ENCODE results near the gene ANKRD36B.
"Not testable (repeated sequence)": the region's sequence is repeated elsewhere in the genome, so short reads cannot be mapped to it uniquely, and the experiment has no call there.

The ANKRD36B gene

DNA sequence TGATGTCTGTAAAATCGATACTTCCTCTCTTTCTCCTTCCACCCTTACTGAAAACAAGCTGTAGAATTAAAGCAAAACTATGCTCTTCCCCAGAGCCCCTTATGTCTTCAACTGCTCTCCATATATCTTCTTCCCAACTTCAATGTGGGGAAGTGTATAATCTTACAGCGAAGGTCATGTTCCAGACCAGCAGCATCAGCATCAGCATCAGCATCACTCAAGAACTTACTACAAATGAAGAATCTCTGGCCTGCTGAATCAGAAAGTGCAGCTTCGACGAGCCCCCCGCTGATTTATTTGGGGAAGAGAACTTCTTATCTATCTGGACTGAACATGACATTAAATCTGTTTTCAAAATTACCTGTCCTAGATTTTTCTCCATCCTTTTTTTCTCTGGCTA, 40.6 kb downstream of the ANKRD36B start:
- DNase-seq (ENCODE audit: low read depth, low spot score), result not testable (repeated sequence)

DNA sequence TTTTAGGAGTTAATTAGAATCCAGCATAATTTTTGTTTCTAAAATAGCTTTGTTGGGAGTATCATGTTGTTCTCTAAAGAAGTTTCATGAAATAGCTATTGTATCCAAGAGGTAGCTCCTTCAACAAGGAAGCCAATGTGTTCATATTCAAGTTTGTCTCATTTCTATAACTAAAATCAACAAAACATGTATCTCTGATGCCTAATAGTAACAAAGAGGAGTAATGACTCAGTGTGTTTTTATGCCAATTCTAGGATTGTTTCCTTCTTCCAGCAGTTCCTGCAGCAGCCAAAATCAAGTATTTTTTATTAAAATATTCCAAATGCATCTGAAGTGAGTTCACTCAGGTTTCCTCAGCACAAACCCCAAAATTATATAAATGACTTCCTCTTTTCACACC, 41.1 kb downstream of the ANKRD36B start:
- not testable (repeated sequence) for DNase-seq (ENCODE audit: low read depth, low spot score)

GRCh38 chr2:97546711-97547110, 43.0 kb downstream of the ANKRD36B start:
- no peak for DNase-seq (ENCODE audit: low read depth, low spot score)

DNA sequence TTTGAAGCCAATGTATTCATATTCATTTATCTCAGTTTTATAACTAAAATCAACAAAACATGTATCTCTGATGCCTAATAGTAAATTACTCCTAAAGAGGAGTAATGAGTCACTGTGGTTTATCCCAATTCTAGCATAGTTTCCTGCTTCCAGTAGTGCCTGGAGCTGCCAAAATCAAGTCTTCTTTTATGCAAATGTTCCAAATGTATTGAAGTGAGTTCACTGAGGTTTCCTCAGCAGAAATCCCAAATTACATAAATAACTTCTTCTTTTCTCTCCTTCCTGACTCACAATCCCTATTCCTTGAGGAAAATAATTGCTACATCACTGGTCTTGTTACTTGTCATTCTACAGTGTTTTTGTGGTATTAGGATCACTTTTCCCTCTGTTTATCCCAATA, 44.8 kb downstream of the ANKRD36B start:
- DNase-seq (ENCODE audit: low read depth, low spot score), result not testable (repeated sequence)

DNA sequence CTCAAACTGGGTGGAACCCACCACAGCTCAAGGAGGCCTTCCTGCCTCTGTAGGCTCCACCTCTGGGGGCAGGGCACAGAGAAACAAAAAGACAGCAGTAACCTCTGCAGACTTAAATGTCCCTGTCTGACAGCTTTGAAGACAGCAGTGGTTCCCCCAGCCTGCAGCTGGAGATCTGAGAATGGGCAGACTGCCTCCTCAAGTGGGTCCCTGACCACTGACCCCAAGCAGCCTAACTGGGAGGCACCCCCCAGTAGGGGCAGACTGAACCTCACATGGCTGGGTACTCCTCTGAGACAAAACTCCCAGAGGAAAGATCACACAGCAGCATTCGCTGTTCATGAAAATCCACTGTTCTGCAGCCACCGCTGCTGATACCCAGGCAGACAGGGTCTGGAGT, 63.8 kb downstream of the ANKRD36B start:
- not testable (repeated sequence) for DNase-seq (ENCODE audit: low read depth, low spot score)

DNA sequence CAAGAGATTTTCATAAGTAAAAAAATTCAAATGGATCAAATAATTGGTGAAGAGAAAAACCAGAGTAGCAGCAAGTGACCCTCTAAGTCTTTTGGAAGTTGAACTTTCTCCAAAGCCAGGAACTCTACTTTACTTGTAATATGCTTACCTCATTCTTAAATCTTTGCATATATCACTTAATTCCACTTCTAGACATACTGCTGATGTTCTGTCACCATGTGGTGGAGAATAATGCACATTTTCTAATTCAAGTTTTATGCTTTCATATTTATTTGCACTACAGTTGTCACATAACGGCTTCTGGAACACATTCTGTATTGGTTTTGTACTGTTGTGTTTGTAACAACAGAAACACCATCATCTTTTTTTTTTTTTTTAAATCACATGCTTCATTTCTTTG, 65.9 kb downstream of the ANKRD36B start:
- not testable (repeated sequence) for DNase-seq (ENCODE audit: low read depth, low spot score)

DNA sequence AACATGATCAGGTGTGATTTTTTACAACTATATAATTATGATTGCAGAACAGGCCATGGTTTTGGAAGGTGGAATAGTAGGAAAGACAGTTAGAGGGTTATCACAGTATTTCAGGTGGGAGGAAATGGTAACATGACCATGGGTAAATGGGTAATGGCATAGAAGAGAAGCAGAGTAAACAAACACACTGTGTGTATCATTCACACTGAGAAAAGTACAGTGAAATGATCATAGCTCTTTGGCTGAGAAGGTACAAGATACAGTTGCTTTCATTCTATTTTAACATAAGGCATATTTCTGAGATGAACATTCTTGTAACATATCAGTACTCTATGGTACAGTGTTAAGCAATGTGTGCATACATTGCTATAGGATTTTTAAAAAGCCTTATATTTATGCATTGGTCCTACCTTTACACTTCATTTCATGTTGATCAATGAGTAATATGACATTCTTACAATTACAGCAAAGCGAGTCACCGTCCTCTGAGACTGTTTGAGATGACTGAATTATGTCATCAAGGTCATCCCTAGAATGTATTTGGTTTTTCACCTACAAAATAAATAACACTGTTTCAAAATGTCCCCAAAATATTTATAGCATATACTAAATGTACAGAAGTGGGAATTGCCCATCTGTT, 66.6 kb downstream of the ANKRD36B start:
- DNase-seq (ENCODE audit: low read depth, low spot score), result not testable (repeated sequence)

DNA sequence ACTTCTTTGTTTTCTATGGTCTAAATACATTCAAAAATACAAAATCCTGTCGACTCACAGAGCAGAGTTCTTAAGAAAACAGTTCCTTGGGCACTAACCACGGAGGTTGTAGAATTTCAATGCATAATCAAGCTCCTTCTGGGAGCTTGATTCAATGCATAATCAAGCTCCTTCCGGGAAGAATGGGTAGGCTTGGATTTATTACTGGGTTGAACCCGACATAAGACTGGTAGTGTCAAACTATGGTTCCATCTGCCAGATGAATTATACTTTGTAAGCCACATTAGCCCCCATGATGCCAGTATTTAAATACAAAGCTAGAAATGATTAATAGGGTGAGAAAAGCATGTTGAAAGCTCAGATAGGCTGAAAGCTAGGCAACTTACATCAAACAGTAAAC, 94.0 kb downstream of the ANKRD36B start:
- DNase-seq (ENCODE audit: low read depth, low spot score), result not testable (repeated sequence)

GRCh38 chr2:97490141-97490540, 99.5 kb downstream of the ANKRD36B start:
- not testable (repeated sequence) for DNase-seq (ENCODE audit: low read depth, low spot score)
